ENCODE results near the gene BBS10.
A peak's percentile ranks its signal among the peaks of the same experiment; 100 is the strongest.
"Not testable (repeated sequence)": the region's sequence is repeated elsewhere in the genome, so short reads cannot be mapped to it uniquely, and the experiment has no call there.

Gene BBS10
- 4.3 to 12.0 (median 7.0) reads per million in 4 donors for total RNA-seq

GRCh38 chr12:76348079-76348901 lies at the start of gene BBS10:
TSS of gene BBS10 (minus strand) at chr12:76348415. CDS start at chr12:76348358, 57 bp downstream.
- DNase-seq, result peak; percentile 63 to 90 (median 74)

- no peak for DNase-seq
Observed at GRCh38 chr12:76391461-76391860, 43.2 kb upstream of the BBS10 start.

GRCh38 chr12:76387614-76388013 lies 39.4 kb upstream of the BBS10 start:
- DNase-seq, result no peak

GRCh38 chr12:76384560-76384959 lies 36.3 kb upstream of the BBS10 start:
- no peak for DNase-seq

- no peak for DNase-seq
Observed at GRCh38 chr12:76383988-76384387, 35.8 kb upstream of the BBS10 start.

GRCh38 chr12:76379261-76379660 lies 31.0 kb upstream of the BBS10 start:
- no peak for DNase-seq

GRCh38 chr12:76376876-76377275 lies 28.7 kb upstream of the BBS10 start:
- DNase-seq, result not testable (repeated sequence)

GRCh38 chr12:76375939-76376338 lies 27.7 kb upstream of the BBS10 start:
- no peak for DNase-seq

- DNase-seq, result no peak
Observed at GRCh38 chr12:76375470-76375869, 27.3 kb upstream of the BBS10 start.

- peak in 1 of 5 donors; percentile 13 for DNase-seq
Observed at GRCh38 chr12:76374386-76375020, 26.3 kb upstream of the BBS10 start.

GRCh38 chr12:76368230-76368629 lies 20.0 kb upstream of the BBS10 start:
- DNase-seq, result no peak

GRCh38 chr12:76366163-76366562 lies 17.9 kb upstream of the BBS10 start:
- no peak for DNase-seq

- DNase-seq, result not testable (repeated sequence)
Observed at GRCh38 chr12:76364131-76364530, 15.9 kb upstream of the BBS10 start.

GRCh38 chr12:76360316-76360715 lies 12.1 kb upstream of the BBS10 start:
- no peak for DNase-seq

- no peak for DNase-seq
Observed at GRCh38 chr12:76356071-76356470, 7.9 kb upstream of the BBS10 start.

- peak in 1 of 5 donors; percentile 24 for DNase-seq
Observed at GRCh38 chr12:76346798-76347420, 1.3 kb downstream of the BBS10 start.

GRCh38 chr12:76346236-76346635 lies 2.0 kb downstream of the BBS10 start:
- no peak for DNase-seq

GRCh38 chr12:76345569-76345968 lies 2.6 kb downstream of the BBS10 start:
- no peak for DNase-seq

- no peak for DNase-seq
Observed at GRCh38 chr12:76341436-76342030, 6.7 kb downstream of the BBS10 start.

- DNase-seq, result no peak
Observed at GRCh38 chr12:76340680-76341435, 7.4 kb downstream of the BBS10 start.

- DNase-seq, result no peak
Observed at GRCh38 chr12:76337583-76337982, 10.6 kb downstream of the BBS10 start.

- DNase-seq, result no peak
Observed at GRCh38 chr12:76332606-76333005, 15.6 kb downstream of the BBS10 start.
